ENCODE results near the gene ECD. TPM values are rescaled to one million over a fixed set of nuclear protein-coding genes. Genes with fewer than 3 reads are reported as not detected.

The ECD gene
- total RNA-seq: 27.1 and 31.6 TPM in 2 replicates

DNA sequence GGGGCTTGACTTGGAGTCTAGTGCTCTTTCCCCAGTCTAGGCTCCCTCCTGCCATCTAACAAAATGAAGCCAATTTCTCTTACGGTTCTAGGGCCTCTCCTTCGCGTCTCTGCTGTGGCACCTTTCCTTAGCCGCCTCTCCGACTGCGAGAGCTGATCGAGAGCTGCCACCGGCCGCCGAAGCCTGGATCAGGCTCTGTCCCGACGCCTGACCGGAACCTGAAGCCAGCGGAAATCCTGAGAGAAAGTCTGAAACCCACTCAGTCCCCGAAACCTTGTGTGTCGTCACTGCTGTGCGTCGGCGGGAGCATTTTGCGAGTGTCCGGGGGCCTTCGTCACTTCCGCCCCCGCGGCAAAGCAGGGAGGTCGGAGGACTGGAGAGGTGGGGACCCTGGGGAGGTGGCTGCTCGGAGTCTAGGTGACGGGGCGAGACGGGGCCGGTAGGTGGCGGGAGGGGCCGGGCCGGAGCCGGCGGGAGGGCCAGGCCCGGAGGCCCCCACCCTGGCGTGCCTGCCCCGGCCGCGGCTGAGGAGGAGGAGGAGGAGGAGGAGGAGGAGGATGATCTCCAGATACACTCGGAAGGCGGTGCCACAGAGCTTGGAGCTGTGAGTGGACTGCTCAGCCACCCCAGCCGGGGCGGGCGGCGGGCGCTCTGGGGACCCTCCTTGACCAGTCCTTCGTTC lies at the start of gene ECD, which contains the start of gene FAM149B1:
ECD (minus strand) TSS at position 226 of the 682 bp plus-strand sequence. CDS start 4,071 bp downstream, outside the sequence.
FAM149B1 (plus strand) TSS at position 337 of the 682 bp plus-strand sequence; CDS start at position 558, 221 bp downstream.

DNA sequence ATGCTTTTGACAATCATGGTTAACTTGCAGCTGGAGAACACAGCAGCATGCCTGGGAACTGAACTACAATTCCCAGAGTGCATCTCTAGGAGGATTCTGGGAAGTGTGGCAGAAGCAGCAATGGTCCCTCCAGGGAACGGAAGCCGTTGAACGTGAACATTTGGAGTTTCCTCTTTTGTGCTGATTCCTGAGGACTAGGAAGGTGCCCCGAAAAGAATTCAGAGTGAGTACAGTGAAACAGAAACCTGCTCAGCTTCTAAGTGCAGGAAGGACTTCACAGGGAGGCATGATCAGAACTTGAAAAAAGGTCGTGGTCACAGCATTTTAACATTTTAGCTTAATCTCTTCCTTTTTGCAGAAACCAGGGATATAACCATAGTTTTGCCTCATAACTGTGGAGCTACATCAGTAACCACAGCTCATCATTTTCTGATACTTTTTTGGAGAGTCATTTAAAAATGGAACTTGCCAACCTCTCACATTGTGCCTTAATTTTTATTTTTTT lies 57.4 kb downstream of the ECD start, which contains the start of gene NUDT13:
NUDT13 (plus strand) TSS at position 111 of the 505 bp plus-strand sequence. CDS start 3,911 bp downstream, outside the sequence.

DNA sequence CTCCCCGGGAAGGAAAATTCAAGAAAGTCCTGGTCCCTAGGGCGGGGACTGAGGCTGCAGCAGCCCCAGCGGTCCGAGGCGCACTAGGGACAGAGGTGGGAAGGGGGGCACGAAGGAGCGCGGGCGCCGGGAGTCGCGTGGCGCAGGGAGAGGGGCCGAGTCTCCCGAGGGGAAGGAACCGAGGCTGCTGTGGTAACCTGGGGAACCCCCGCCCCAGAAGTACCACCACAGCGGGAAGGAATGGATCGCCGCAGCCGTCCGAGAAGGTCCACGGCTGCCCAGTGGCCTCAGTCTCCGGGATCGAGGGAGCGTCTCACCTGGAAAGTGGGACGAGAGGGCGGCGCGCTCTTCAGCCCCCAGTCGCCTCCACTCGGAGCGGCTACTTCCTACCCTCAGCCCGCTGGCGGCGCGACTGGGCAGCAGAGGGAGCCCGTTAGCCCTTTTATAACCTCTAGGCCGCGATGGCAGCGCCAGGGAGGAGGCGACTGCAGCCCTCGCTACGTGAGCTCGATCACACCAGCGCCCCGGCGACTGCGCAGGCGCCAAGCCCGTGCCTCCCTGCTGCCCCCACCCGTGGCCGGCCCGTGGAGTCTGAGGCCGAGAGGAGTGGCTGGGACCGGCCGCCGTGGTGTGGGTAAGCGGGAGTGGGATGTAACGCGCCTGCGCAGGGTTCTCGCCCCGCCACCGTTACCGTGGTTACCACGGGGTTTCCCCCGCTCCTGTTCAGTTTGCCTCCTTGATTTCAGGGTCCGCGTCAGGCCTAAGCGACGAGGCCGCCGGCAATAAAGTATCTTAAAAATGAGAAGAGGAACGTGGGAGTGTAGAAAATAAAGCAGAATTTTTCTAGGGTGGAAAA lies 71.1 kb downstream of the ECD start, which contains the start of gene P4HA1:
P4HA1 (minus strand) TSS at position 418 of the 856 bp plus-strand sequence. CDS start 21,983 bp downstream, outside the sequence.

Other genes starting within 250 kb of the ECD start
- gene PLA2G12B, start 213.2 kb downstream of the ECD start, total RNA-seq: not detected in 2 replicates
- gene P4HA1, start 71.1 kb downstream of the ECD start, total RNA-seq: 196 and 231 TPM in 2 replicates
- 1.2 and 2.5 TPM in 2 replicates for gene NUDT13, start 57.6 kb downstream of the ECD start, total RNA-seq
- 33.5 and 44.3 TPM in 2 replicates for gene FAM149B1, start 111 bp upstream of the ECD start, total RNA-seq
- gene DNAJC9, start 79.2 kb upstream of the ECD start, total RNA-seq: 11.7 and 41.6 TPM in 2 replicates
- 68.0 and 80.6 TPM in 2 replicates for gene MRPS16, start 84.6 kb upstream of the ECD start, total RNA-seq
- gene CFAP70, start 190.9 kb upstream of the ECD start, total RNA-seq: 0.87 and 1.7 TPM in 2 replicates
- gene ANXA7, start 246.1 kb upstream of the ECD start, total RNA-seq: 170 and 191 TPM in 2 replicates